HG02852 (cell line): ENCODE data around the gene MCF2L2.

Source experiments
- ATAC-seq: cut with Tn5 transposase; IDR thresholded peaks from one replicate; pipeline ENCODE4 v1.9.1; 2021; ENCODE audit warnings: mild to moderate bottlenecking, moderate library complexity; ENCODE audit not compliant: unreplicated experiment

MCF2L2 gene

GRCh38 chr3:183213415-183214276 lies 214.8 kb downstream of the MCF2L2 start:
- ATAC-seq = no peak

GRCh38 chr3:183212565-183212964 lies 215.9 kb downstream of the MCF2L2 start:
- no peak for ATAC-seq

GRCh38 chr3:183212096-183212495 lies 216.3 kb downstream of the MCF2L2 start:
- ATAC-seq = no peak

- ATAC-seq = no peak
Observed at GRCh38 chr3:183211352-183211751, 217.1 kb downstream of the MCF2L2 start.

GRCh38 chr3:183210862-183211341 lies 217.5 kb downstream of the MCF2L2 start:
- ATAC-seq = no peak

GRCh38 chr3:183210341-183210740 lies 218.1 kb downstream of the MCF2L2 start:
- no peak for ATAC-seq

GRCh38 chr3:183208800-183209199 lies 219.6 kb downstream of the MCF2L2 start:
- ATAC-seq = no peak

- no peak for ATAC-seq
Observed at GRCh38 chr3:183208260-183208659, 220.2 kb downstream of the MCF2L2 start.

GRCh38 chr3:183203670-183204069 lies 224.7 kb downstream of the MCF2L2 start:
- no peak for ATAC-seq

- no peak for ATAC-seq
Observed at GRCh38 chr3:183202004-183202722, 226.3 kb downstream of the MCF2L2 start.

- no peak for ATAC-seq
Observed at GRCh38 chr3:183198939-183199338, 229.5 kb downstream of the MCF2L2 start.

GRCh38 chr3:183197734-183198133 lies 230.7 kb downstream of the MCF2L2 start:
- ATAC-seq = no peak

- no peak for ATAC-seq
Observed at GRCh38 chr3:183195266-183195665, 233.2 kb downstream of the MCF2L2 start.

- no peak for ATAC-seq
Observed at GRCh38 chr3:183193762-183194689, 234.4 kb downstream of the MCF2L2 start.

GRCh38 chr3:183192650-183193300 lies 235.6 kb downstream of the MCF2L2 start:
- no peak for ATAC-seq

- no peak for ATAC-seq
Observed at GRCh38 chr3:183189641-183190040, 238.8 kb downstream of the MCF2L2 start.

GRCh38 chr3:183188895-183189462 lies 239.4 kb downstream of the MCF2L2 start:
- ATAC-seq = no peak

- ATAC-seq = no peak
Observed at GRCh38 chr3:183185696-183186095, 242.7 kb downstream of the MCF2L2 start.

- ATAC-seq = no peak
Observed at GRCh38 chr3:183182732-183183610, 245.4 kb downstream of the MCF2L2 start.
